RWPE1 (cell line): ENCODE data around the gene SLC4A7.

ENCODE experiments used
- CTCF ChIA-PET: fragments of 350-600 bp; sonication (Branson Sonifier 250); formaldehyde crosslinking; extraction: SDS; loops from one replicate; lab custom pipeline; 2021; lab: Yijun Ruan, JAX
- POLR2A ChIA-PET: fragments of 400-600 bp; formaldehyde crosslinking; extraction: SDS; loops from one replicate; lab custom pipeline; 2020; ENCODE audit warnings: antibody characterized with exemption; ENCODE audit not compliant: low non-redundant PET; lab: Yijun Ruan, JAX
- DNase-seq: peaks from one replicate; pipeline ENCODE4 v3.0.0; 2012; ENCODE audit warnings: low spot score
- H3K27ac ChIP-seq: fragments of 450-650 bp; 2 replicates; pipeline ENCODE4 v1.5.1; 2017
- CTCF ChIP-seq: fragments of 450-650 bp; conservative IDR thresholded peaks from 2 replicates; pipeline ENCODE4 v1.5.1; 2017; ENCODE audit warnings: low read depth, mild to moderate bottlenecking

The SLC4A7 gene

GRCh38 chr3:27494784-27495183, 10.6 kb upstream of the SLC4A7 start:
- ChIA-PET POLR2A (no interaction called here), CTCF (no interaction called here)
- DNase-seq: no peak
- TF ChIP-seq CTCF: no peak
- H3K27ac ChIP-seq: no peak overlapping the region

GRCh38 chr3:27488821-27489220, 4.6 kb upstream of the SLC4A7 start:
- POLR2A ChIA-PET: no interaction called here
- no peak for TF ChIP-seq CTCF
- CTCF ChIA-PET: no interaction called here
- DNase-seq: no peak
- no peak overlapping the region for H3K27ac ChIP-seq

GRCh38 chr3:27487383-27487782, 3.2 kb upstream of the SLC4A7 start:
- H3K27ac ChIP-seq: no peak overlapping the region
- no peak for DNase-seq
- TF ChIP-seq CTCF: no peak
- ChIA-PET POLR2A (no interaction called here), CTCF (no interaction called here)

- no peak for TF ChIP-seq CTCF
- ChIA-PET CTCF (no interaction called here), POLR2A (no interaction called here)
- no peak overlapping the region for H3K27ac ChIP-seq
- no peak for DNase-seq
These were observed 2.2 kb upstream of the SLC4A7 start for GRCh38 chr3:27486336-27486735.

GRCh38 chr3:27485866-27486265, 1.7 kb upstream of the SLC4A7 start:
- no peak overlapping the region for H3K27ac ChIP-seq
- CTCF ChIA-PET: interaction anchor here (0.6 kb wide), 1 partner anchor 42 kb away, joined by 7 read pairs; no protein-coding TSS in a partner anchor
- POLR2A ChIA-PET: no interaction called here
- no peak for DNase-seq
- no peak for TF ChIP-seq CTCF

- H3K27ac ChIP-seq: peak overlapping the region; percentile 91
- TF ChIP-seq CTCF: no peak
- DNase-seq: peak; percentile 23
- ChIA-PET CTCF (no interaction called here), POLR2A (no interaction called here)
These were observed 818 bp downstream of the SLC4A7 start for GRCh38 chr3:27483117-27484014.
